Prostate gland (tissue), 2 donors: ENCODE data around the gene DCST2.

Experiments used
- POLR2A ChIP-seq: fragments of 450-650 bp; IDR thresholded peaks from one replicate; pipeline ENCODE4 v1.6.1; 2016; ENCODE audit warnings: antibody characterized with exemption, mild to moderate bottlenecking
- TF ChIP-seq, protein P1 (sequence below), 4 experiments: fragments of 200-600 bp in 2 of 4; fragments of 450-650 bp in 2 of 4; sonication (generic) in 2 of 4; IDR thresholded peaks; 1 replicate in 3 of 4; 2 replicates in 1 of 4; pipeline ENCODE4 v1.5.1; 2016 to 2019; ENCODE audit warnings: antibody characterized with exemption in 4 of 4, mild to moderate bottlenecking in 2 of 4, moderate library complexity in 2 of 4

DNA sequence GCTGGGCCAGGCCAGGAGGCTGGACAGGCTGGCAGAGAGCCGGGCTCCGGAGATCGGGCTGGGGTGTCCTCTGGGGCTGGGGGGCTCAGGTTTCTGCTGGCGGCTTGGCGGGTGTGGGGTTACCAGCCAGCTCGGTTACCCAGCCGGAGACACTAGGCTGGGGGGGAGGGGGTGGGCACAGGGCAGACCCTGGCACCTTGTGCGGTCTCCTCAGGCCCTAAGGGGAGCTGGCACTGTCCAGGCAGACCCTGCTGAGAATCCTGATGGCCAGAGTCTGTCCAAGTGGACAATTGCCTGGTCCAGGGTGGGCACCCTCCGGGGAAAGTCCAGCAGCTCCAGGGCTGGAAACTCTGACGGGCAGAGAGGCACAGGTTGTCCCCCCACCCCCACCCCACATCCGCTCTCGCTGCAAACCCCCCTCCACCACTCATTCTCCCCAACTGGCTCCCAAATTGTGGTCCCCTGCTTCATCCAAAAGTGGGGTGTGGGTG is 24.3 kb downstream of the DCST2 start:
- TF ChIP-seq, protein P1, sequence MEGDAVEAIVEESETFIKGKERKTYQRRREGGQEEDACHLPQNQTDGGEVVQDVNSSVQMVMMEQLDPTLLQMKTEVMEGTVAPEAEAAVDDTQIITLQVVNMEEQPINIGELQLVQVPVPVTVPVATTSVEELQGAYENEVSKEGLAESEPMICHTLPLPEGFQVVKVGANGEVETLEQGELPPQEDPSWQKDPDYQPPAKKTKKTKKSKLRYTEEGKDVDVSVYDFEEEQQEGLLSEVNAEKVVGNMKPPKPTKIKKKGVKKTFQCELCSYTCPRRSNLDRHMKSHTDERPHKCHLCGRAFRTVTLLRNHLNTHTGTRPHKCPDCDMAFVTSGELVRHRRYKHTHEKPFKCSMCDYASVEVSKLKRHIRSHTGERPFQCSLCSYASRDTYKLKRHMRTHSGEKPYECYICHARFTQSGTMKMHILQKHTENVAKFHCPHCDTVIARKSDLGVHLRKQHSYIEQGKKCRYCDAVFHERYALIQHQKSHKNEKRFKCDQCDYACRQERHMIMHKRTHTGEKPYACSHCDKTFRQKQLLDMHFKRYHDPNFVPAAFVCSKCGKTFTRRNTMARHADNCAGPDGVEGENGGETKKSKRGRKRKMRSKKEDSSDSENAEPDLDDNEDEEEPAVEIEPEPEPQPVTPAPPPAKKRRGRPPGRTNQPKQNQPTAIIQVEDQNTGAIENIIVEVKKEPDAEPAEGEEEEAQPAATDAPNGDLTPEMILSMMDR (IDR thresholded peaks at IDR 0.05) = no peak
- TF ChIP-seq POLR2A = no peak
